Stimulated activated naive CD8-positive, alpha-beta T cell treated with anti-CD3 and anti-CD28 coated beads, Interleukin-15, Interleukin-2, amounts not matched to agents 100 ng/mL and 50 ng/mL, for 24 hours (primary cell): Measurements from ENCODE around the gene CNN1.

Source experiments
- H3K27ac Mint-ChIP-seq: one replicate; pipeline ENCODE4 v1.8.0; 2021; ENCODE audit warnings: mild to moderate bottlenecking, mixed read lengths
- H3K27me3 Mint-ChIP-seq: one replicate; pipeline ENCODE4 v1.8.0; 2021; ENCODE audit warnings: mixed read lengths
- H3K36me3 Mint-ChIP-seq: one replicate; pipeline ENCODE4 v1.8.0; 2021; ENCODE audit warnings: low read depth, mixed read lengths
- H3K4me1 Mint-ChIP-seq: one replicate; pipeline ENCODE4 v1.8.0; 2021; ENCODE audit warnings: low read depth, mixed read lengths
- H3K4me3 Mint-ChIP-seq: one replicate; pipeline ENCODE4 v1.8.0; 2021; ENCODE audit warnings: mild to moderate bottlenecking, mixed read lengths
- H3K9me3 Mint-ChIP-seq: one replicate; pipeline ENCODE4 v1.8.0; 2021; ENCODE audit warnings: mixed read lengths

Gene CNN1

GRCh38 chr19:11507370-11508078 lies 31.1 kb upstream of the CNN1 start:
- Mint-ChIP-seq H3K4me1 (peaks cover 25% of the 10 kb centered on the region), H3K4me3 (peak overlapping the region; percentile 87), H3K9me3 (no peaks in the 10 kb centered on the region), H3K36me3 (peaks cover 16% of the 10 kb centered on the region), H3K27ac (no peak overlapping the region), H3K27me3 (no peaks in the 10 kb centered on the region)

- no peaks in the 10 kb centered on the region for H3K27me3 Mint-ChIP-seq
- no peak overlapping the region for H3K27ac Mint-ChIP-seq
- no peaks in the 10 kb centered on the region for H3K9me3 Mint-ChIP-seq
- H3K36me3 Mint-ChIP-seq: peaks cover 19% of the 10 kb centered on the region
- peaks cover 17% of the 10 kb centered on the region for H3K4me1 Mint-ChIP-seq
- no peak overlapping the region for H3K4me3 Mint-ChIP-seq
Measured at GRCh38 chr19:11510444-11510843, 28.2 kb upstream of the CNN1 start.

GRCh38 chr19:11513946-11514345 lies 24.7 kb upstream of the CNN1 start:
- peaks cover 31% of the 10 kb centered on the region for H3K36me3 Mint-ChIP-seq

GRCh38 chr19:11519138-11519537 lies 19.5 kb upstream of the CNN1 start:
- H3K9me3 Mint-ChIP-seq: no peaks in the 10 kb centered on the region

More at GRCh38 chr19:11513946-11514345, 24.7 kb upstream of the CNN1 start:
- H3K27ac Mint-ChIP-seq: no peak overlapping the region
- H3K4me1 Mint-ChIP-seq: no peaks in the 10 kb centered on the region
- no peak overlapping the region for H3K4me3 Mint-ChIP-seq
- no peaks in the 10 kb centered on the region for H3K9me3 Mint-ChIP-seq
- H3K27me3 Mint-ChIP-seq: no peaks in the 10 kb centered on the region

DNA sequence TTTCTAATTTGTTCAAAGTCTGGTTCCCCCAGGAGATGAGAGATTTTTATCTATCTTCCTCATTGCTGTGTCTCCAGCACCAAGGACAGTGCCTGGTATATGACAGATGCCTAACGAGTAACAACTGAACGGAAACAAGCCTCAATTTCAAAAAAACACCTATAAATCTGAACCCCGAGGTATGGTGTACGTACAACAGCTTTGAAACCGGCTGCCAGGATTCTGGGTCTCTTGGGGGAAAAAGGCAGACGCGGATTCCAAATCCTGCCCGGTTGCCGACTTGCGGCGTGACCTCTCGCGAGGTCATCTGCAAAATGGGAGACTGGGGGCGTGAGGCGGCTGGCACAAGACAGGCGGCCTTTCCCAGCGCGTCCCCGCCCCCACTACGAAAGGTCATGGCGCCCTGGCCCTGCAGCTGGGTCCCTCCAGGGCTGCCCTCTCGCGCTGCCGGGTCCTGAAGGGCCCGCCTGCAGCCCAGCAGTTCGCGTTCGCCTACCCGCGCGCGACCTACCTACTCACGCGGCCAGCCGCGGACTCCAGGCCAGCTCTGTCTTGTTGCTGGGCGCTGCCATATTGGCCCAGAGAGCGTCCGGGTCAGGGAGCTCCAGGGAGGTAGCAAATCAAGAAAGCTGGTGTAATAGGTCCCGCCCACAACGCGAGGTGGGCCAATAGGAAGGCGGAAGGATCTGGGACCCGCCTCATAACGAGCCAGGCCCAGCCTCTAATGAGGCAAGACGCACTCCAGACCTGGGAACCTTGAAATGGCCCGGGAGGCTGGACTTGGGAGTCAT lies 9.9 kb upstream of the CNN1 start, which contains the start of gene ECSIT:
Gene ECSIT (minus strand): TSS at position 584 of the 791 bp plus-strand sequence. CDS start 9,964 bp downstream, outside the sequence.
- H3K27me3 Mint-ChIP-seq: no peaks in the 10 kb centered on the region
- peak within 1 kb of the TSS; percentile 98 for H3K4me3 Mint-ChIP-seq
- H3K9me3 Mint-ChIP-seq: no peaks in the 10 kb centered on the region
- H3K4me1 Mint-ChIP-seq: peaks cover 36% of the 10 kb centered on the region
- no peaks in the 10 kb centered on the region for H3K36me3 Mint-ChIP-seq
- H3K27ac Mint-ChIP-seq: peak within 1 kb of the TSS; percentile 93

More at GRCh38 chr19:11519138-11519537, 19.5 kb upstream of the CNN1 start:
- Mint-ChIP-seq H3K4me1 (no peaks in the 10 kb centered on the region), H3K27ac (no peak overlapping the region), H3K27me3 (no peaks in the 10 kb centered on the region), H3K36me3 (peaks cover 23% of the 10 kb centered on the region), H3K4me3 (no peak overlapping the region)

DNA sequence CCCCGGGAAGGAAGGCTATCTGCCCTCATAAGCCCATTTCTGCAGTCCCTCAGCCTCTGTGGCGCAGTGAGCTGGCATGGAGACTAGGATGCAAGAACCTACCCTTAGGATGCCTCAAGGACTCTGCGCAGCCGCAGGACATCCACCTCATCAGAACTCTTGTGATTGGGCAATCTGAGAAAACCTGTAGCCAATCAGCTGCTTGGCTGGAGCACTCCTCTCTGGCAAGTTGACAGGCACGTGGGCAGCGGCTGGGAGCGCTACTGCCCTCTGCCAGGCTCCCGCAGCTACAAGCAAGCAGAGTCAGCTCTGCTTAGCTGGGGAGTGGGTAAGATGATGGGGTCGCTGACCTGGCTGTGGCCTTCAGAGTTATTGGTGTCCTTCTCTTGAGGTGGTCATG lies 8.2 kb upstream of the CNN1 start:
- Mint-ChIP-seq H3K4me3 (no peak overlapping the region), H3K4me1 (peaks cover 42% of the 10 kb centered on the region), H3K27ac (no peak overlapping the region), H3K9me3 (no peaks in the 10 kb centered on the region), H3K27me3 (no peaks in the 10 kb centered on the region), H3K36me3 (no peaks in the 10 kb centered on the region)

GRCh38 chr19:11534538-11534937 lies 4.1 kb upstream of the CNN1 start:
- Mint-ChIP-seq H3K4me3 (no peak overlapping the region), H3K4me1 (peaks cover 24% of the 10 kb centered on the region), H3K27ac (no peak overlapping the region), H3K36me3 (no peaks in the 10 kb centered on the region), H3K9me3 (no peaks in the 10 kb centered on the region), H3K27me3 (peaks cover 15% of the 10 kb centered on the region)

- Mint-ChIP-seq H3K27ac (no peak overlapping the region), H3K36me3 (no peaks in the 10 kb centered on the region), H3K27me3 (peaks cover 15% of the 10 kb centered on the region), H3K4me1 (peaks cover 24% of the 10 kb centered on the region), H3K9me3 (no peaks in the 10 kb centered on the region), H3K4me3 (no peak overlapping the region)
Measured at GRCh38 chr19:11534948-11535347, 3.7 kb upstream of the CNN1 start.

DNA sequence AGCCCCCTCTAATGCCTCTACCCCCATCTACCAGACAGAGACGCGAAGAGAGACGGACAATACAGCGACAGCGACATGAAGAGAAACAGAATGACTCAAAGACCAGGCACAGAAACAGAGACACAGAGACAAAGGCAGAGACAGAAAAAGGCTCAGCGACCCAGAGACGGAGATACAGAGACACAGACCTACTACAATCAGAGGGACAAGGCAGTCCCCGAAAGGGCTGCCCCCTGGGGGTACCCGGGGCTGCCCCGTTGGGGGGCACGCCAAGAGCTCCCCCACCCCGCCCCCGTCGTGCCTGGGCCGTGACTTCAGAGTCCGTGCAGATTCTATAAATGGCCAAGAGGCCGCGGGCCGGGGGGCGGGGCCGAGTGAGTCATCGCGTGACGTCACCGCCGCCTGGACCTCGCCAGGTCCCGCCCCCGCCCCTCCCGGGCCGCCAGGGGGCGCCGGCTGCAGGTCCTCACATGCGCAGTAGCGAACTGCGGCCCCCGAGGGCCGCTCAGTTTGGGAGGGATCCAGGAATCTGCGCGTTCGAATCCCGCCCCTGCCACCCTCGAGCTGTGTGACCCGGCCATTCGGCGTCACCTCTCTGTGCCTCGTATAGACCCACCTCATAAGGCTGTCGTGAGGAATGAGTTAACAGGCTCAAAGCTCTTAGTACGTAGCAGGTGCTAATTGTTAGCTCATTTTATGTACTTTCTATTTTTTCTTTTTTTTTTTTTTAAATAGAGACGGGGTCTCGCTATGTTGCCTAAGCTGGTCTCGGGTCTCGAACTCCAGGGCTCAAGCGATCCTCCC lies 2.7 kb upstream of the CNN1 start:
- Mint-ChIP-seq H3K36me3 (no peaks in the 10 kb centered on the region), H3K4me1 (peaks cover 24% of the 10 kb centered on the region), H3K9me3 (no peaks in the 10 kb centered on the region), H3K27ac (peak overlapping the region; percentile 1), H3K27me3 (peaks cover 19% of the 10 kb centered on the region), H3K4me3 (peak overlapping the region; percentile 14)

- peaks cover 28% of the 10 kb centered on the region for H3K27me3 Mint-ChIP-seq
- peaks cover 8% of the 10 kb centered on the region for H3K4me1 Mint-ChIP-seq
- H3K4me3 Mint-ChIP-seq: no peak overlapping the region
- H3K36me3 Mint-ChIP-seq: no peaks in the 10 kb centered on the region
- H3K9me3 Mint-ChIP-seq: no peaks in the 10 kb centered on the region
- H3K27ac Mint-ChIP-seq: no peak overlapping the region
Measured at GRCh38 chr19:11539495-11540365, 1.1 kb downstream of the CNN1 start.

DNA sequence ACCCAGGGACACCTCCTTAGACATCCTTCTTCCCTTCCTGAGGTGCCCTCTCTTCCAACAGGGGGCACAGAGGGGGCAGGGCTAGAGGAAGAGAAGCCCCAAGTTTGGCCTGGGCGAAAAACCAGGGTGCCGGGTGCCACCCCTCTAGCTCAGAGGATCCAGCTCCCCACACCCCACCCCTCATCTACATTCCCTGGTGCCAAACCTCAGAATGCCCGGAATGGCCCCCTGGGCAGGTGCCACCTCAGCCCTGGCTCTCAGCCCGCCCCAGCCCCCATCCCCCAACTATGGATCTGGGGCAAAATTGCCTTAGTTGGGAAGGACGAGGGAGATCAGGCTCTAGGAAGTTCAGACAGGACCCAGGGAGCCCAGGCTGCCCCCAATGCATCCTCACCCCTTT lies 2.0 kb downstream of the CNN1 start:
- Mint-ChIP-seq H3K36me3 (no peaks in the 10 kb centered on the region), H3K4me3 (no peak overlapping the region), H3K27me3 (peaks cover 28% of the 10 kb centered on the region), H3K27ac (no peak overlapping the region), H3K4me1 (peaks cover 2% of the 10 kb centered on the region), H3K9me3 (no peaks in the 10 kb centered on the region)

DNA sequence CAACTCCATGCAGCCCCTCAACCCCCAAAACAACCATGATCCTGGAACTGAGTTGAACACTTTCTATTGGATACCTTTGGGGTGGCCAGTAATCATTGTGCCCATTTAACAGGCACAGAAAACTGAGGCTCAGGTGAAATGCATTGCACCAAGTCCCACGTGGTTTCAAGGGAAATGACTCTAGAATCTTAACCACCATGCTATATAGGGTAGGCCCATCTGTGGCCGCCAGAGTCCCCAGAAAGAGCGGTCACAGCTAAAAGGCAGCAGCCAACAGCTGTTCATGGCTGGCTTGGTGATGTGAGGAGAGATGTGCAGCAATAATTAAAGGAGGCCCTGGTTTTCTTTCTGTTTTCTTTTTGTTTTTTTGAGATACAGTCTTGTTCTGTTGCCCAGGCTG lies 2.6 kb downstream of the CNN1 start:
- Mint-ChIP-seq H3K36me3 (no peaks in the 10 kb centered on the region), H3K27me3 (peaks cover 28% of the 10 kb centered on the region), H3K4me1 (no peaks in the 10 kb centered on the region), H3K27ac (no peak overlapping the region), H3K9me3 (no peaks in the 10 kb centered on the region), H3K4me3 (no peak overlapping the region)

DNA sequence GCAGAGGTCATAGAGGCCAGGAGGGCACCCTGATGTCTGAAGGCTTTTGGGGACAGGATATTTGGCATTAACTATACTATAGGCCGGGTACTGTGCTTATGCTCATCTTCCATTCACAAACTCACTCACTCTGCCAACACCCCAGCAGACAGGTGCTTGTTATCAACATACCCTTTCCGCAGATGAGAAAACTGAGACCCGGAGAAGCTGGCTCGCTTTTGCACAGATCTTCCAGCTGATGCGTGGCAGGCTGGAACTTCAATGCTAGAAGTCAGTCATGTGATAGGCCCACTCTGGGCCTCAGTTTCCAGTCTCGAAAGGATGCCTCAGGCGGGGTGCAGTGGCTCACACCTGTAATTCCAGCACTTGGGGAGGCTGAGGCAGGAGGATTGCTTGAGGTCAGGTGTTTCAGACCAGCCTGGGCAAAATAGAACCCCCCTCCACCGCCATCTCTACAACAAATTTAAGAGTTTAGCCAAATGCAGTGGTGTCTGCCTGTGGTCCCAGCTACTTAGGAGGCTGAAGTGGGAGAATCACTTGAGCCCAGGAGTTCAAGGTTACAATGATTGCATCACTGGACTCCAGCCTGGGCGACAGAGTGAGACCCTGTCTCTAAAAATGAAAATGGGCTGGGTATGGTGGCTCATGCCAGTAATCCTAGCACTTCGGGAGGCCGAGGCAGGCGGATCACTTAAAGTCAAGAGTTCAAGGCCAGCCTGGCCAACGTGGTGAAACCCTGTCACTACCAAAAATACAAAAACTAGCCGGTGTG lies 9.5 kb downstream of the CNN1 start:
- Mint-ChIP-seq H3K27ac (no peak overlapping the region), H3K27me3 (peaks cover 5% of the 10 kb centered on the region), H3K9me3 (no peaks in the 10 kb centered on the region), H3K4me1 (no peaks in the 10 kb centered on the region), H3K36me3 (no peaks in the 10 kb centered on the region), H3K4me3 (no peak overlapping the region)
